Esophagus squamous epithelium (tissue), 5 donors: ENCODE measurements around the gene CAPN5. TPM values are rescaled to one million over a fixed set of nuclear protein-coding genes. Genes with fewer than 3 reads are reported as not detected.

Experiments used
- DNase-seq: peaks from one replicate; lab custom pipeline; 2025; lab: John Stamatoyannopoulos, UW
- H3K27ac ChIP-seq, 4 donors: fragments of 200-600 bp; sonication (generic); one replicate each; pipeline ENCODE4 v1.5.1; 2016 to 2019; ENCODE audit warnings: mild to moderate bottlenecking in 1 of 4
- H3K27me3 ChIP-seq, 4 donors: fragments of 200-600 bp; sonication (generic); 1 replicate in 3 of 4; 2 replicates in 1 of 4; pipeline versions ENCODE4 v1.5.1 to v1.6.0; 2017 to 2021; ENCODE audit warnings: antibody characterized with exemption in 1 of 4
- H3K36me3 ChIP-seq, 3 donors: fragments of 200-600 bp; sonication (generic); one replicate each; pipeline ENCODE4 v1.5.1; 2016 to 2019
- H3K4me1 ChIP-seq, 3 donors: fragments of 200-600 bp; sonication (generic); one replicate each; pipeline ENCODE4 v1.5.1; 2017 to 2019
- H3K4me3 ChIP-seq, 4 donors: fragments of 200-600 bp; sonication (generic); 1 replicate in 3 of 4; 2 replicates in 1 of 4; pipeline ENCODE4 v1.5.1; 2016 to 2019; ENCODE audit warnings: mild to moderate bottlenecking in 2 of 4, moderate library complexity in 1 of 4
- H3K9me3 ChIP-seq, 3 donors: fragments of 200-600 bp; sonication (generic); one replicate each; pipeline ENCODE4 v1.5.1; 2016 to 2019
- POLR2A ChIP-seq, 4 donors: fragments of 450-650 bp; IDR thresholded peaks; one replicate each; pipeline ENCODE4 v1.6.1; 2017; ENCODE audit warnings: antibody characterized with exemption in 4 of 4, mild to moderate bottlenecking in 4 of 4, moderate library complexity in 3 of 4
- WGBS, 2 donors: methylation state at CpG; one replicate each; pipeline ENCODE4 v1.1.5; 2018; 5-methylcytosine and 5-hydroxymethylcytosine counted together
- intact Hi-C: fragments of 100-400 bp; cut with DNase I; formaldehyde crosslinking; loops from one replicate; pipeline ENCODE4 v1.15.0; 2022
- total RNA-seq, 4 donors: library from RNA; depleted of rRNA; stranded (reverse); fragments of >200 nt; gene quantifications; one replicate each; pipeline ENCODE4 v1.1.0, GENCODE V29; 2016
- TF ChIP-seq, protein P1 (sequence below), 6 experiments: fragments of 450-650 bp in 4 of 6; fragments of 200-600 bp in 2 of 6; sonication (generic) in 2 of 6; IDR thresholded peaks; one replicate each; pipeline ENCODE4 v1.5.1; 2016 to 2019; ENCODE audit warnings: antibody characterized with exemption in 6 of 6, mild to moderate bottlenecking in 4 of 6, moderate library complexity in 4 of 6
- donor health status: DM: yes; HTN: yes; CAD: no.

The CAPN5 gene
- total RNA-seq, 4 donors from 2014 or later, result 9.3 to 63.2 (median 13.5) TPM

DNA sequence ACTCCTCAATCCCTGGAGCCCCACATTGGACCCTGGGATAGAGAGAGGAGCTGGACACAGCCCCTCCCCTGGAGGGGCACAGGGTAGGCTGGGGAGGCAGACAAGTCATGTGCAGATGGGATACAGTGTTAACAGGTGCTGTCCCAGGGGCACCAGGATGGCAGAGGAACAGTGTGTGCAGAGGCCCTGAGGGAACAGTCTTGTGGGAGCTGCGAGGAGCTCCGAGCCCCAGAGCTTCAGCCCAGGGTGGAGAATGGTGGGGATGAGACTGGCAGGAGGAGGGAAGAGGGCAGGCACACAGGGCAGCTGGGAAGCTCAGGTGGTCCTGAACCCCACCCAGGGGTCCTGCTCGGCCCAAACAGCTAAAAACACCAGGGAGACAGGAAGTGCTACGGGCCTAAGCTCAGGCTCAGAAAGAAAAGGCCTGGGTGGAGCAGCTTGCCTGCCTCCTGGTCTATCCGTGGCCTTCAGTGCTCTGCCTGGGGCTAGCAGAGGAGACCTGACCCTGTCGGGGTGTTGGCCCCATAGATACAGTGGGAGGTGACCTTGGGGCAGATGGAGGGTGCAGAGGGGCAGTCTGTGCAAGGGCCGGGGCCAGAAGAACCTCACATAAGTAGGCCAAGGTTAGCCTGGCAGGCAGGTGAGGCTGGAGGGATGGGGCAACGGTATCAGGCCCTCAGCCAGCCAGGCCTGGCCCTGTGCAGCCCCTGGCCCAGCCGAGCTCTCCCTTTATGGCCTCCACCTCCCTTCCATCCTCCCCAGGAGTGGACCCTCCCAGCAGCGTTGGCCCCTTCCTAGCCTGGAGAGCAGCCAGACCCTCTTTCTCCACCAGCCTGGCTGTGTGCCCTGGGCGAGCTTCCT lies 15.4 kb downstream of the CAPN5 start:
- H3K9me3 ChIP-seq, result no peaks in the 10 kb centered on the region
- peak overlapping the region; percentile 9 to 78 (median 54) for H3K27ac ChIP-seq
- 63 to 77% methylated on average over 7 to 10 of the region's 11 CpGs for WGBS, 2 donors
- no peak for TF ChIP-seq POLR2A (IDR thresholded peaks at IDR 0.05)
- TF ChIP-seq, protein P1, sequence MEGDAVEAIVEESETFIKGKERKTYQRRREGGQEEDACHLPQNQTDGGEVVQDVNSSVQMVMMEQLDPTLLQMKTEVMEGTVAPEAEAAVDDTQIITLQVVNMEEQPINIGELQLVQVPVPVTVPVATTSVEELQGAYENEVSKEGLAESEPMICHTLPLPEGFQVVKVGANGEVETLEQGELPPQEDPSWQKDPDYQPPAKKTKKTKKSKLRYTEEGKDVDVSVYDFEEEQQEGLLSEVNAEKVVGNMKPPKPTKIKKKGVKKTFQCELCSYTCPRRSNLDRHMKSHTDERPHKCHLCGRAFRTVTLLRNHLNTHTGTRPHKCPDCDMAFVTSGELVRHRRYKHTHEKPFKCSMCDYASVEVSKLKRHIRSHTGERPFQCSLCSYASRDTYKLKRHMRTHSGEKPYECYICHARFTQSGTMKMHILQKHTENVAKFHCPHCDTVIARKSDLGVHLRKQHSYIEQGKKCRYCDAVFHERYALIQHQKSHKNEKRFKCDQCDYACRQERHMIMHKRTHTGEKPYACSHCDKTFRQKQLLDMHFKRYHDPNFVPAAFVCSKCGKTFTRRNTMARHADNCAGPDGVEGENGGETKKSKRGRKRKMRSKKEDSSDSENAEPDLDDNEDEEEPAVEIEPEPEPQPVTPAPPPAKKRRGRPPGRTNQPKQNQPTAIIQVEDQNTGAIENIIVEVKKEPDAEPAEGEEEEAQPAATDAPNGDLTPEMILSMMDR (IDR thresholded peaks at IDR 0.05), result no peak
- H3K4me3 ChIP-seq, result no peak overlapping the region
- DNase-seq, result no peak
- H3K36me3 ChIP-seq, result peaks cover 0 to 5% (median 0%) of the 10 kb centered on the region in 3 donors
- intact Hi-C loops, result no loop called here
- peaks cover 9 to 36% (median 14%) of the 10 kb centered on the region in 3 donors for H3K4me1 ChIP-seq
- no peaks in the 10 kb centered on the region for H3K27me3 ChIP-seq

GRCh38 chr11:77082838-77083565 lies 16.2 kb downstream of the CAPN5 start:
- Histone ChIP-seq H3K9me3 (no peaks in the 10 kb centered on the region), H3K27me3 (no peaks in the 10 kb centered on the region), H3K36me3 (peaks cover 0 to 5% (median 0%) of the 10 kb centered on the region in 3 donors), H3K4me3 (peak overlapping the region in 1 of 4 donors; percentile 2), H3K27ac (peak overlapping the region; percentile 9 to 78 (median 54)), H3K4me1 (peaks cover 13 to 44% (median 14%) of the 10 kb centered on the region in 3 donors)
- intact Hi-C loops, result no loop called here
- 63 to 93% methylated on average over 2 to 8 of the region's 15 CpGs for WGBS, 2 donors
- TF ChIP-seq, protein P1 (IDR thresholded peaks at IDR 0.05), result no peak
- TF ChIP-seq POLR2A (IDR thresholded peaks at IDR 0.05), result no peak
- no peak for DNase-seq

DNA sequence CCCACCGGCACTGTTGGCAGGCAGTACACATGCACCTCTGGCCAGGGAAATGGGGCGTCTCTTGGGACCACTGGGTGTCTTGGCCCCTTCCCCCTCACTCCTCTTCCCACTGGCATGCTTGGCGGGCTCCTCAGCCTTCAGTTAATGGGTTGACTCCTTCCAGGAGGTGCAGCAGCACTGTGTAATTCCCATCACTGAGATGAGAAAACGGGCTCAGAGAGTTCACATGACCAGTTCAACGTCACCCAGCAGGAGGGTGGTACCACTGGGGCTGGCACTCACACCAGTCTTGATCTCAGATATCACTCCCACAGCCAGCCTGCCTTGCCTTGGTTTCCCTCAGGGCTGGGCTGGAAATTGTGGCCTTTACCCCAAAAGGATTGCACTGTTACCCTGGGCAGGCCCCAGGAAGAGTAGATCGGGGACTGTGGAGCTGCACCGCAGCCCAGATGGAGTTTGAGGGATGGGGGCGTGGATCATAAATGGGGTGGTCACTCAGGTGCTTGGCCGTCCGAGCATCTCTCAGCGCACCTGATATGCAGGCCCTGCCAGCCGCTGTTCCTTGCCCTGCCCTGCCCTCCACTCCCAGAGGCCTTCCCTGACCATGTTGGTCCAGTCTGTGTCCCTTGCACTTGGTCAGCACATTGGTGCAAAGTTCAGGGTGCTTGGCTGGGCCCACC lies 16.9 kb downstream of the CAPN5 start:
- intact Hi-C loops, result no loop called here
- Histone ChIP-seq H3K36me3 (peaks cover 0 to 5% (median 0%) of the 10 kb centered on the region in 3 donors), H3K27ac (peak overlapping the region in 2 of 4 donors; percentile 64 to 78), H3K4me1 (peaks cover 17 to 51% (median 19%) of the 10 kb centered on the region in 3 donors), H3K9me3 (no peaks in the 10 kb centered on the region), H3K4me3 (no peak overlapping the region), H3K27me3 (no peaks in the 10 kb centered on the region)
- no peak for DNase-seq
- no peak for TF ChIP-seq POLR2A (IDR thresholded peaks at IDR 0.05)
- TF ChIP-seq, protein P1 (IDR thresholded peaks at IDR 0.05), result no peak
- WGBS, 2 donors, result 75 to 83% methylated on average over 3 to 4 of the region's 12 CpGs

- H3K27ac ChIP-seq, result no peak overlapping the region
- intact Hi-C loops, result no loop called here
- no peak for TF ChIP-seq POLR2A (IDR thresholded peaks at IDR 0.05)
- TF ChIP-seq, protein P1 (IDR thresholded peaks at IDR 0.05), result no peak
- peaks cover 19 to 61% (median 23%) of the 10 kb centered on the region in 3 donors for H3K4me1 ChIP-seq
- H3K36me3 ChIP-seq, result peaks cover 0 to 5% (median 0%) of the 10 kb centered on the region in 3 donors
- H3K27me3 ChIP-seq, result no peaks in the 10 kb centered on the region
- DNase-seq, result no peak
- H3K4me3 ChIP-seq, result no peak overlapping the region
- H3K9me3 ChIP-seq, result no peaks in the 10 kb centered on the region
- 57 to 87% methylated on average over 1 to 6 of the region's 25 CpGs for WGBS, 2 donors
These were observed 17.9 kb downstream of the CAPN5 start for GRCh38 chr11:77084581-77085191.
